Stimulated activated CD8-positive, alpha-beta memory T cell treated with anti-CD3 and anti-CD28 coated beads, Interleukin-2, amount 100 ng/mL, for 48 hours (primary cell): ENCODE data around the gene GTF2F2.

Experiments
- DNase-seq, 2 donors: peaks; one replicate each; pipeline ENCODE4 v3.0.0-alpha.2; 2020; ENCODE audit warnings: low read depth in 2 of 2

GTF2F2 gene

DNA sequence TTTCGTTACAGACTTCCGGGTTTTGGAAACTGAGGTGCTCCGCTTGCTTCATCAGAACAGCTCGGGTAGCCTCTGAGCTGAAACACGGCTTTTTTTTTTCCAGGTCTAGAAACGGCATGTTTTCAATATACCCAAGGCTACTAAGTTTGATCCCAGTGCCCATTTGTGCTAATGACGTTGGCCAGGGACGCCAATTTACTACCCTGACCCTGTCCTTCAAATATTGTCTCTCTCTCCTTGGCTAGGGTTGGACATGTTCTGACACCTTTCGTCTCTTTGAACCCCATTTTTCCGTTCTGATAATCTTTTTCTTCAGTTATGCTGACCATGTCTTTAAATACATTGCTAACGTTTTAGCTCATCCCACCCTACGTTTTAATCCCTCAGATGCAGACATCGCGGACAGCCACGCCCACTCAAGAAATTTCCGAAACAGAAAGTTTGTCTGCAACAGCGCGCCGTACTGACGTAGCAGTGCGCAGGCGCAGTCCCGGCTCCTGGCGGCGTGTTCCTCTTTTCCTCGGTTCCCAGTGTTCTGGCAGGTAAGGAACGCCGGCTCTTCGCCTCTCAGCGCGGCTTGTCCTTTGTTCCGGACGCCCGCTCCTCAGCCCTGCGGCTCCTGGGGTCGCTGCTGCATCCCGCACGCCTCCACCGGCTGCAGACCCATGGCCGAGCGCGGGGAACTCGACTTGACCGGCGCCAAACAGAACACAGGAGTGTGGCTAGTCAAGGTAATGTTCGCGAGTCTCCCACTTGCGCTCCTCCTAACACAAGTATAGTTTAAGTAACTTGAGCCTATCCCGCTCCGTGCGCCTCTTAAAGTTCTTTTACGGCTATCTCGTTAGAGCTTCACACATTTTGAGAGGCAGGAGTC is at the start of gene GTF2F2:
TSS of gene GTF2F2 (plus strand) at position 520 of the 874 bp plus-strand sequence. CDS start at position 666, 146 bp downstream.
- peak; percentile 79 to 81 for DNase-seq

- DNase-seq, result no peak
Observed at GRCh38 chr13:45073809-45074208, 46.5 kb upstream of the GTF2F2 start.

- no peak for DNase-seq
Observed at GRCh38 chr13:45074721-45075120, 45.6 kb upstream of the GTF2F2 start.

DNA sequence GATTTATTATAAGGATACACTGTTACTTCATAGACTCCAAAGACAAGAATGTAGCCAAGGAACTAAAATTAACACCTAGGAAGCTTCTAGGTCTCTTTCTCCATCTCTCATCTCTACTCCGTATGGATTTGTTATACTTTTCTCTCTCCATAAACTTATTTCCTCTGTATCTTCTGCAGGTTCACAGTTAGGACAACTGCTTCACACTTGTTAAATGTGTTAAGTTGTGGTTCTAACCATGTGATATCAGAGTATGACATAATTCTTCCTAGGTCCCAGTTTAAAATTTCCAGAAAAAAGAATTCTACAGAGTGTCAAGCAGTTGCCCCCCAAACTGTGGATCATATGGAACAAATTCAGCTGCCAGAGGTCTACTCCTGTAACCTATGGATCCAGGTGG is 42.3 kb upstream of the GTF2F2 start:
- no peak for DNase-seq

DNA sequence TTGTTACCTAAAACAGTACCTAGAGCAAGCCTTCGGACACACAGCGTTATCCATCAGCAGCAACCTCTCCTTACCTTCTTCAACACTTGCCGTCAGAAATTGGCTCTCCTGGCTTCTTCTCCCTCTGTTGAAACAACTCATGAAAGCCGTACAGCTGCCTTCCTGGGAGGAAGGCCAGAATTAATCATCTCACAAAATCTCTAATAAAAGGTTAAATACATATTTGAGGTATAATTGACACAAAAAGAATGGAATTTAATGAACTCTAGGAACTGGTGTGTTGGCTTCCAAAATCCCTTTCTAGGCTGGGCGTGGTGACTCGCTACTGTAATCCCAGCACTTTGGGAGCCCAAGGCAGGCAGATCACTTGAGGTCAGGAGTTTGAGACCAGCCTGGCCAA is 37.3 kb upstream of the GTF2F2 start:
- DNase-seq, result no peak

GRCh38 chr13:45084515-45084914 is 35.8 kb upstream of the GTF2F2 start:
- no peak for DNase-seq

GRCh38 chr13:45086484-45086883 is 33.8 kb upstream of the GTF2F2 start:
- no peak for DNase-seq

DNA sequence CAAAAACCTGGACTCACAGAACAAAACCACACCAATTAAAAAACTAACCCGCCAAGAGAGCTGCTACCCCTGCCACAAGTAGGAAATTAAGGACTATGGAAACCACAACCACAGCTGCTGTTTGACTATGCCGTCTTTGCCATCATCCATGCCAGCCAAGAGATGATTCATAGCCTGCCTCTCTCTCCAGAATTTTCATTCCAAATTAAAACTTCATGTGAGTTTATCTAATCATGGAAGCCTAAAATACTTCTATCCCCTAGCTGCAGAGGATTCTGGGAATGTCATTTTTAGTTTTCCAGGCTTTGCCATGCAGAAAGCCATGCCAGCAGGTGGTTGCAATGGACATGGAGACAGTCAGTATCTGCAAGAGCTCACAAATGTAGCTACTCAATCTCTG is 27.6 kb upstream of the GTF2F2 start:
- DNase-seq, result no peak

GRCh38 chr13:45100573-45101262 is 19.6 kb upstream of the GTF2F2 start:
- no peak for DNase-seq

DNA sequence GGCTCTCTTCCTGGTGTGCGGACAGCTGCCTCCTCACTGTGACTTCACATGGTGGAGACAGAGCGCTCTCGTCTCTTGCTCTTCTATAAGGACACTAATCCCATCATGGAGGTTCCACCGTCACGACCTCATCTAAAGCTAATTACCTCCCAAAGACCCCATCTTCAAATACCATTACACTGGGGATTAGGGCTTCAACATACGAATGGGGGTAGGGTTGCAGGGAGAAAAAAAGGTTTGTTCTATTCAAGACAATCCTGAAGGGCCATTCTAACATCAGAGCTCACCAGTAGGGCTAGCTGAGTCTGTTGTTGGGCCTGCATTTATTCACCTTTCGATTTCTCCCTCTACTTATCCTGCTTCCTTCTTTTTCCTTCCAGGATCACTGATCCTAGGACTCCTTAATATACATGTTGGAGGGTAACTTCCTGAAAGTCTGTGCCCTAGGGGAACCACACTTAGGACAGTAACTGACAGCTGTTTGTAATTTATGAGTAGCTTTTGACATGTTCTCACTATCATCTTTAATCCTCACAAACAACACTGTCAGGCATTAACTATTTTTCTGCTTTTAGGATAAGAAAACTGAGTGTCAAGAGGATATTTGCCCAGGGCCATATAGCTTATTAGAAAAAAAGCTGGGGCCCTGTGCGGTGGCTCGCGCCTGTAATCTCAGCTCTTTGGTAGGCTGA is 18.8 kb upstream of the GTF2F2 start:
- no peak for DNase-seq

DNA sequence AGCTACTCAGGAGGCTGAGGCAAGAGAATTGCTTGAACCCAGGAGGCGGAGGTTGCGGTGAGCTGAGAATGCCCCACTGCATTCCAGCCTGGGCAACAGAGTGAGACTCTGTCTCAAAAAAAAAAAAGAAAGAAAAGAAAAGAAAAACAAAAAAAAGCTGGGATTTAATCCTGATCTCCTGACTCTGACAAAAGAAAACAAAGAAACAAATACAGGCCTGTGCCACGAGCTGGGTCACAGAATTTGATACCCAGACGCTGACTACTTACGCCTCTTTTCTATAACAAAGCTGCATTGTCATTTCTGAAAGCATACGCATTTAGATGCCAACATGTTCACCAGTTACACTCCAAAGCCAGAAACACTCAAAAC is 18.2 kb upstream of the GTF2F2 start:
- DNase-seq, result no peak

- DNase-seq, result no peak
Observed at GRCh38 chr13:45103449-45103848, 16.9 kb upstream of the GTF2F2 start.

GRCh38 chr13:45104261-45104660 is 16.0 kb upstream of the GTF2F2 start:
- no peak for DNase-seq

DNA sequence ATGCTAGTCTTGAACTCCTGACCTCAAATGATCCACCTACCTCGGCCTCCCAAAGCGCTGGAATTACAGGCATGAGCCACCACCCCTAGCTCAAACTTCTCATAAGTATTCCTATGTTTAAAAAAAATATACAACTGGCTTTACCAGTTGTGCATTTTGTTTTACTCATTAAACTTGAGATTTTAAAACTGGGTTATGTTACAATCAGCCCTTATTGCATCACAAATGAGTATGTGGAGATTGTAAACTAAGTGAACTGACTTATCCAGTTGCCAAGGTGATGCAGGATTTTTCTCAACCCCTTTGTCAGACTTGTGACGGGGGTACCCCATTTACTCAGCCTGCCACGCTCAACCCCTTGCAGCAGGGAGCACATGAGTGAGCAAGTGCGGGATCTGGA is 14.4 kb upstream of the GTF2F2 start:
- no peak for DNase-seq

- DNase-seq, result no peak
Observed at GRCh38 chr13:45107539-45107938, 12.8 kb upstream of the GTF2F2 start.

DNA sequence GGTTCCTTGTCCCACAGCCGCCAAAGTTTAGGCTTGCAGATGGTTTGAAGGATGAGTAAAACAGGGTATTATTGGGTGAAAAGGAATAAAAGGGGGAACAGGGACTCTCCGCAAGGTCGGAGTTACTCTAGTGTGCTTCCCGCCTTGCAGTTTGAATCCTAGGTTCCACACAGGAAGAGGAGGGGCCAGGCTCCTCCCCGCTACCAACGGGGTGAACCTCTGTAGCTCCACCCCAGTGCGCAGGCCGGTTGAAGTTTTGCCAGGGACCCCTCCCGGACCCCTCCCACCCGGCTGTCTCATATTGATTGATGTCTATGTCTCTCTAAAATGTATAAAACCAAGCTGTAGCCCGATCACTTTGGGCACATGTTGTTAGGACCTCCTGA is 11.6 kb upstream of the GTF2F2 start:
- DNase-seq, result no peak

- DNase-seq, result peak in 1 of 2 donors; percentile 8
Observed at GRCh38 chr13:45109102-45109720, 11.1 kb upstream of the GTF2F2 start.

DNA sequence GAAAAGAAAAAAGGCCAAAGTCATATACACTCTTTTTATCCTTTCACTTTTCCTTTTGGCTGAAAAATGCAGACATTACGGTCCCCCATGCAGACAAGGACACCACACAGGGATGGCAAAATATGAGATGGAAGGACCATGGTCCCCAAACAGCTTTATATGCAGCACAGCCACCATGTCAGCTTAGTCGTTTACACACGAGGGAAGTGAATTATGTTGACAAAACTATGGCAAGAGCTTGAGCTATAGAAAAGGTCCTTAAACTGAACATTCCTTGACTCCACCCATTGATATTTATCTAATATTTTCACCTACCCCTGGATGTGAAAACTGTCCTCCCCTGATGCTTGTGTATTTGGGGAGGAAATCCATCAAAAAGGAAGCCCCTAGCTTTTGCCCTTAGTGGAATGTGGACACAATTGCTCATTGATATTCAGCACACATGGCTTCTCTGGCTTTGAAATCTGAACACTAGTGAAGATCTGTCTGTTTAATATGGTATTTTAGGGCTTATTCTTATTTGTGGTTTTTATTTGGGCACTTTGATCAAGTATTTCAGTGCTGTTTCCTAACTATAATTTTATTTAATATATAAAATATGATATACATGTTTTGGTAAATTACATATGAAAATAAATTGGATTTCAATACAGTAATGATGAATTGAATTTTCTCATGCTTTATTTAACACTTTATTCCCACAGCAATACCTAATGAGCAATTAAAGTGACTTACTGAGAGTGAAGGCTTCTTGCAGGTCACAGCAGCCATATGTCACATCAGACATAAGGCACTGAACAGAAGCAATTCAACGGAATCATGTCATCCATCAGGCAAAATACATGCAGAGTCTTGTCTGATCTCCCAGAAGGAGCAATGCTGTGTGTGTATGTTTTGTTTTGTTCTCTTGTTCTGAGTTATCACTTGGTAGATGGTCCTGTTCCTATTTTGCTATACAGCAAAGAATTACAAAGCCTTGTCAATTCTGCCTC is 6.8 kb upstream of the GTF2F2 start:
- no peak for DNase-seq

- peak; percentile 18 to 34 for DNase-seq
Observed at GRCh38 chr13:45119469-45119990, 780 bp upstream of the GTF2F2 start.

GRCh38 chr13:45120967-45121831 is 889 bp downstream of the GTF2F2 start:
- no peak for DNase-seq
